GM19238 (cell line): ENCODE data around the gene C1RL.
A peak's percentile ranks its signal among the peaks of the same experiment; 100 is the strongest.

ENCODE experiments used
- DNase-seq: peaks from one replicate; pipeline ENCODE4 v3.0.0; 2011; ENCODE audit warnings: low spot score; ENCODE audit not compliant: insufficient read length

Gene C1RL

DNA sequence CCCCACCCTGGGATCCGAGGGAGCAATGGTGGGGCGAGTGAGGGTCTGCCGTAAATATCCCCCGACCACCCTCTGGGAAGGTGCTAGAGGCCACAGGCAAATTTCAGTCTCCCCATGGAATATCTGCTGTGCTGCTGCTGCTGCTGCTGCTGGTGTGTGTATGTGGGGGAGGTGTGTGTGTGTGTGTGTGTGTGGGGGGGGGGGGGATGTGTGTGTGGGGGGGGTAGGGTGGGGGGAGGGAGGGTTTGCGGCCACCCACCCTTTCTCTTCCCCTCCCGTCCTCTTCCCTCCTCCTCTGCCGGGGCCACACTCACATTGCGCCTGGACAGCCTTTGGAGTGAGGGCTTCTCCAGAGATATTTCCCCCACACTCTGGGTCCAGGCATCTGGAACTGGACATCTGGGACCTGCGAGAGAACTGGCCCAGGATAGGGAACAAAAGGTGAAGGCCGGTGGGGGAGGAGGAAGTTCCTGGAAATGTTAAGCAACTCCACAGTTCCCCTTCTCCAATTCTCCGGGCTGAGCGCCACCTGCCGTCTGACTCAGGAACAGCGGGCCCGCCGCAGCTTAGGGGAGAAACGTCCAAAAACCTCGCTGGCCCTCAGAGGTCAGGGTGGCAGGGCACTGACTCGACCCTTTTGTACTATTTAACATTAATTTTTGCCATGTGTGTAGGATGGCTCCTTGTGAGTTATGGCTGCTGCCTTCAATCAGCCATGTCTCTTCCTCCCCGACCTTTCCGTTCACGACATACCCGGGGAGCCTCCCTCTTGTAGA lies at the start of gene C1RL:
C1RL (minus strand) TSS at position 419 of the 776 bp plus-strand sequence; CDS start at position 385, 34 bp downstream.
- no peak for DNase-seq

DNA sequence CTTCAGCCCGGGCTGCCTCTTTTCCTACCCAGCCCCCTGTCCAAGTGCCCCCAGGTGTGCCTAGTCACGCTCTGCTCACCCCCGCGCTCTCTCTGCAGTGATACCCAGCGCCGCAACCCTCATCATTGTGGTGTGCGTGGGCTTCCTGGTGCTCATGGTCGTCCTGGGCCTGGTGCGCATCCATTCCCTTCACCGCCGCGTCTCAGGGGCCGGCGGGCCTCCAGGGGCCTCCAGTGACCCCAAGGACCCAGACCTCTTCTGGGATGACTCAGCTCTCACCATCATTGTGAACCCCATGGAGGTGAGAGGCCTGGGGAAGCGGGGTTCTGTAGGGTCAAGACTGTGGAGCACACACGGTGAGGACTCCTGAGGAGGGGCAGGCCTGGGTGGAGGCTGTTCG lies 48.4 kb upstream of the C1RL start:
- no peak for DNase-seq

DNA sequence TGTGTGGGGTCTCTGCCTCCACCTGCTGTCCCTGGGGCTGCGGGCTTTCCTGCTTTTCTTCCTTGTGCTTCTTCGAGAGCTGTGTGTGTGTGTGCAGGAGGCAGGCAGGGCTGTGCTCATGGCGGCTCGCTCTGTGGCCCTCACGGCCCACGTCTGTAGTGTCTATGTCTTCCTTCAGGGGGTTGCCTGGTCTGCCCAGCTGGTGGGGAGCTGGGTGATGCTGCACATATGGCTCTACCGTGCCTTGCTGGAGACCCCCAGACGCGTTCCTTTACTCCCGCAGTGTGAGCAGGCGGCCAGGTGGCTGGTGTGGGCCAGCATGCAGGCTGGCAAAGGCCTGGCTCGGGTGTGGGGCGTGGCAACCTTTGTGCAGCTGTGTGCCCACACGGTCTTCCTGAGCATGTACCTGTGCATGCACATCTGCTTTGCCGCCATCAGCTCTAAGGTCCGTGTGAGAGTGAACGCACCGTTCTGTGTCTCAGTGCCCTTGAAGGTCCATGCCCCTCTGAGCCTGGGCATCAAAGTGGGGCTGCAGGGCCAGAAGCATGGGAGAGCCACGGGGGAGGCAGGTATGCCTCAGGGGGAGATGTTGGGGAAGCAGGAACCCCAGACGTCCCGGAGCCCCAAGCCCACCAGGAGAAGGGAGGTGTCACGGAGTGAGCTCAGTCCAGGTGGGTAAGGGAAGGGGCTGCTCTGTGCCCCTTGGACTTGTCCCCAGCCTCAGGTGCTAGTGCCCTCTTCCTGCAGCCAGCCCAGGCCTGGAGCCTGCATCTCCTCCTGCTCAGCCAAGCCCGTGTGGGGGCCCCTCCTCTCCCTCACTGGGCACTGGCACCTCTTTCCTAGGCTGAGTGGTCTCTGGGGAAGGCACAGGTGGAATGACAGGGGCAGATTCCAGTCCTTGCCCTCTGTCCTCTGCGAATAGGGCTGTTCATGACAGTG lies 47.5 kb upstream of the C1RL start:
- DNase-seq, result no peak

DNA sequence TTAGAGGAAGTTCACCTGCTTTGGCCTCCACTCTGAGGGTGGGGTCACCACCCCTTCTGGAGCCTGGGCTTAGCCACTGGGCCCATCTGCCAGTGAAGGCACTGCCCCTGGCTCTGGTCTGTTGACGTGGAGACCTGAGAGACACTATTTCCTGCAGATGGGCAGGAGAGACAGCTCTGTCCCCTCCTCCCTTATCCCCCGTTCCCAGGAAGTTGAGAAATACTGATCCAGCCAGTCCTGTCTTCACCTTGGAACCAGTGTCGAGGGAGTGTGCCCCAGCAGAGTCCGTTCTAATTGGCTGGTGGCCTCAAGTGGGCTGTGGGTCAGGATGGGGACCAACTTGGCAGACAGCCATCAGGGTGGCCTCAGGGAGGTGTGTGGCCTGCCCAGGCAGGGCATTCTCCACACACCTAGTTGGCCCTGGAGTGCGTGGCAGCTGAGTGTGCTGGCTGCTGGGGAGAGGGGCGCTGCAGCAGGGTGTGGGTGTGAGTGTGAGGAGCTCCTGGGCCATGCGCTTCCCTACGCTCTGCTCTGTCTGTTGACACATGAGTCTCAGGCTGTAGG lies 46.5 kb upstream of the C1RL start:
- DNase-seq, result no peak

DNA sequence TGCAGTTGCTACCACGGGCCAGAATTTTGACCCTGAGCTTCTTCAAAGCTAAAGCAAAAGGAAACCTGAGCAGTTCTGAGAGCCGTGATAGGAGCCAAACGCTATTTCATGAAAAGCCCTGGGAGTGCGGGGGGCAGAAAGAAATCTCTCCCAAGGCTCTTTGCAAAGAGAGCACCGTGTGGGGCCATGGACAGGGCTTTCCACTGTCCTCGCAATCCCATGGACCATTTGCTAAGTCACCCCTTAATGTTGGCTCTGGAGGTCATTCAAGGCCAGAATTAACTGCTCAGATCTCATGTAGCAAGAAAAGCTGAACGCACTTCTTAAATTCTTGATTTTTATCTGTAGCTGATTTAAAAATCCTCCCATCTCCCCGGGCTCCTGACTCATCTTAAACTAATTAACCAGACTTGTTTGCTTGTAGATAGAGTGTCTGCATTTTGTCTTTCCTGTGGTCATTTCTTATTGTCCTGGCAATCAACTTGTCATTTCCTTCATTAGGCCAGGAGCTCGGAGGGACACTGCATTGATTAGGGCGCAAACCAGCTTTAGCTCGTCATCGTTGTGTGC lies 46.0 kb upstream of the C1RL start:
- DNase-seq, result no peak

GRCh38 chr12:7154042-7154441 lies 45.0 kb upstream of the C1RL start:
- DNase-seq, result no peak

- no peak for DNase-seq
These were observed 43.8 kb upstream of the C1RL start for GRCh38 chr12:7152818-7153217.

DNA sequence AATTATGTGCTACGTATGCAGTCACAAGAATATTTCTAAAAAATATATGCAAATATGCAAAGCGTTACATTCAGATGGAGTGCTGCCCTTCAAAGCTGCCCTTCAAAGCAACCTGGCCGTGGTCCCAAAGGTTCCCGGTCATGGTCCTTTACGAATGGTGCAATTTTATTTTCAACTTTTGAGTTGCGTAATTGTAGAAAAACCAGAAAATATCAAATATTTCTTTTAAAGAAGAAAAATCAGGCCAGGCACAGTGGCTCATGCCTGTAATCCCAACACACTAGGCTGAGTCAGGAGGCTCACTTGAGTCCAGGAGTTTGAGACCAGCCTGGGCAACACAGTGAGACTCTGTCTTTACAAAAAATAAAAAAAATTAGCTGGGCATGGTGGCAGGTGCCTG lies 42.5 kb upstream of the C1RL start:
- DNase-seq, result no peak

GRCh38 chr12:7150841-7151240 lies 41.8 kb upstream of the C1RL start:
- DNase-seq, result no peak

GRCh38 chr12:7150356-7150755 lies 41.3 kb upstream of the C1RL start:
- no peak for DNase-seq

DNA sequence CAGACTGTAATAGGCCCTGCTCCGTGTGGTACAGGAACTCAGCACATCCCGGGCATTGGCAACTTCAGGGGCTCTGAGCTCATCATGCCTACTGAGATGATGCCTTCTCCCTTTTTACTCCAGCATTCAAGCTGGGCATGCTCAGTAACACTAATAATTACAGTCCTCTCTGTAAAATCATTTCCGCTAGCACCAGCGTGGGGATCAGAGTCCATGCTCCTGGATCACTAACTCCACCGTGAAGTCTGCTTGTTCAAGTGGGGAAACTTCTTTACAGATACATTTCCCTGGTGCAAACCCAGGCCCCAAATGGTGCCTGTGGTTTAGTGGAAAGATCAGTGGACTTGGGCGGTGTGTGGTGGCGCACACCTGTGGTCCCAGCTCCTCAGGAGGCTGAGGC lies 37.9 kb upstream of the C1RL start:
- DNase-seq, result no peak

- DNase-seq, result no peak
These were observed 37.2 kb upstream of the C1RL start for GRCh38 chr12:7146228-7146627.

DNA sequence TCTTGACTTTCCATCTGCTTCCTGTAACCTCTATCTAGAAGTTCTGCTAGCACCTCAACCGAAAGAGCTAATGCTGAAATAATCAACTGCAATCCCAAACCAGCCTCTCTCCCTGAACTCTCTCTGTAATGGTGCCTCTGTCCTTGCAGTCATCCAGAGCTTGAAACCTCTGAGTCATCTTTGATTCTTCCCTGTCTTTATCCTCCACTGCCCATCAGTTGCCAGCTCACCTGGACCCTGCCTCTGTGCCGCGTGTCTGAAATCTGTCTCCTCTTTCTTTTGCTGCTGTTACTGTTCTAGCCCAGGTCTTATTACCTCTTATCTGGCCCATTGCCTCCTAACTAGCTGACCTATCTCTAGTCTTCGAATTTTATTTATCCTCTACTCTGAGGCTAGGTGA lies 36.7 kb upstream of the C1RL start:
- DNase-seq, result no peak

GRCh38 chr12:7144414-7145120 lies 35.6 kb upstream of the C1RL start:
- DNase-seq, result no peak

DNA sequence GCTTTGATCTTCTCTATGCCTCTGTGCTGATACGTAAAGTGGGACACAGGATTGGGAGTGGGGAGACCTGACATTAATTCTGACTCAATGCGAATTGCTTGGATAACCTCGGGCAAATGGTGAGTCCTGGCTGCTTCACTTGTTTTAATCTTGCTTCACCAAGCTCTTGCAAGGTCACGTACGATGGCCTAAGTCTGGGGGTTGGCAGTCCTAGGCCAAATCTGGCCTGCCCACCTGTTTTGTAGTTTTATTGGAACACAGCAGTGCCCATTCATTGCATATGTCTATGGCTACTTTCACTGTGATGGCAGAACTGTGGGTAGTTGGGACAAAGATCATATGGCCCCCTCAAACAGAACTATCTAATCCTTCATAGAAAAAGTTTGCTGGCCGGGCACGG lies 34.5 kb upstream of the C1RL start:
- DNase-seq, result no peak

DNA sequence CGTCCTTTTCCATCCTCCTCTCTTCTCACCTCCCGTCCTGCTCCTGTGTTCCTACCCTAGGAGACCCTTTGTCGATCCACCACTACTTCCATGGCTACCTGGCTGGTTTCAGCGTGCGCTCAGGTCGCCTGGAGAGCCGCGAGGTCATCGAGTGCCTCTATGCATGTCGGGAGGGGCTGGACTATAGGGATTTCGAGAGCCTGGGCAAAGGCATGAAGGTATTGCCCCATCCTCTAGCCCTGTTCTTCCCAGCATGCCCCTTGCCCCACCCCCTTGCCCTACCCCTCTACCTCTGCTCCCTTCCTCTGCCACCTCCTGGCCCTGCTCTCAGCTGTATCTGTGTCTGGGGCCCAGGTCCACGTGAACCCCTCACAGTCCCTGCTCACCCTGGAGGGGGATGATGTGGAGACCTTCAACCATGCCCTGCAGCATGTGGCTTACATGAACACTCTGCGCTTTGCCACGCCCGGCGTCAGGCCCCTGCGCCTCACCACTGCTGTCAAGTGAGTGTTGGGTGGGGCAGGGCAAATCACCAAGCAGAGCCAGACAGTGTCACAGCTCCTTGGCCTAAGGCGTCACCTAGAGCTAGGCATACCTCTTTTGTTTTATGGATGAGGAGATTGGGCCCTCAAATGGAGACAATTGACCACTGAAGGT lies 33.9 kb upstream of the C1RL start:
- DNase-seq, result no peak

- DNase-seq, result peak; percentile 34
These were observed 33.1 kb upstream of the C1RL start for GRCh38 chr12:7142056-7142644.

GRCh38 chr12:7141351-7142005 lies 32.5 kb upstream of the C1RL start:
- DNase-seq, result no peak

DNA sequence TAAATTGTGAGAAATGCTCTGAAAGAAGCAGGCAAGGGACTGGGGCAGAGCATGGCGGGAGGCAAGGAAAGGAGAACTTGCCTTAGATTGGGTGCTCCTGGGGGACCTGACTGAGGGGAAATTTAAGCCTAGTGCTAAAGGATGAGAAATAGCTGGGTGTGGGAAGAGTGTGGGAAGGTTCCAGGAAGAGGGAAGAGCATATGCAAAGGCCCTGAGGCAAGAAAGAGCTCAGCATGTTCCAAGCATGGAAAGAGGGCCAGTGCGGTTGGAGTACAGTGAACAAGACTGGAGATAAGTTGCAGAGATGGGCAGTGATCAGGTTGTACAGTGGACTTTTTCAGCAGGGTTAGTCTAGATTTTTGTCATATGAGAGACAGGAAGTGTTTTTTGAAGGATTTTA lies 30.2 kb upstream of the C1RL start:
- DNase-seq, result no peak

DNA sequence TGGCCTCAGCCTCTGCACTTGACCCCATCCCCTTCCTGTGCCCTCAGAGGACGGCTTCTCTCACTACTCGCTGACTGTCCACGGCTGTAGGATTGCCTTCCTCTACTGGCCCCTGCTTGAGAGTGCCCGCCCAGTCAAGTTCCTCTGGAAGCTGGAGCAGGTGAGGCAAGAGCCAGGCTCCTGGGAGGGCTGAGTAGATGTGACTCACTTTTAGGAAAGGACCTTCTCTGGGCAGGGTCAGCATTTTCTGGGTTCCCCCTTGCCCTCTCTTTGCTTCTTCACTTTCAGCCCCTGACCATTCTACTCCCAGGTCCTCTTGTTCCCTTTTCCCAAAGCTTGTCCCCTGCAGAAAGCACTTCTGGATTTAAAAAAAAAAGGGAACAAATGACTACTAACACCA lies 28.9 kb upstream of the C1RL start:
- no peak for DNase-seq
